ENCODE measurements around the gene HSD17B14. TPM values are rescaled to one million over a fixed set of nuclear protein-coding genes. Genes with fewer than 3 reads are reported as not detected.

Gene HSD17B14
- total and polyA plus RNA-seq, 9 of the 15 experiments (the other 6 are each of a cell fraction or from before 2014, with no cell fraction given): 0.16 TPM; not detected in 8

- Histone ChIP-seq H3K9ac (ENCODE audit: insufficient read depth in 1 of 2, low read depth in 2 of 2, low read length in 2 of 2) (no peak overlapping the region), H3K9me3 (replicated peaks; ENCODE audit: control insufficient read depth, insufficient read depth, low read depth, low read length) (no peaks in the 10 kb centered on the region), H3K79me2 (ENCODE audit: control insufficient read depth, insufficient read depth, low read length) (no peaks in the 10 kb centered on the region), H3K27ac (ENCODE audit: extremely low read depth, low read depth, low read length) (no peak overlapping the region), H2AFZ (ENCODE audit: low read depth, low read length) (no peak overlapping the region), H4K20me1 (replicated peaks; ENCODE audit: control insufficient read depth, insufficient read depth, low read length) (no peaks in the 10 kb centered on the region), H3K4me3 (no peak overlapping the region), H3K36me3 (ENCODE audit: control insufficient read depth, insufficient read depth, low read length) (no peaks in the 10 kb centered on the region; the same call in 2 of the 3 replicates), H3K4me1 (replicated peaks in 1 of 2; ENCODE audit: control insufficient read depth in 2 of 2, insufficient read depth in 2 of 2, low read length in 2 of 2) (peaks cover 9 to 22% of the 10 kb centered on the region in 2 experiments; a peak in 4 of 5 replicates), H3K9me1 (ENCODE audit: control insufficient read depth, insufficient read depth, low read length) (no peaks in the 10 kb centered on the region), H3K4me2 (ENCODE audit: insufficient read depth, low read length) (no peak overlapping the region), H3K27me3 (ENCODE audit: control insufficient read depth in 2 of 2, insufficient read depth in 2 of 2, low read length in 2 of 2) (no peaks in the 10 kb centered on the region)
- ChIA-PET CTCF (ENCODE audit: low intra/inter-chr PET ratio) (no interaction called here), POLR2A (interaction anchor here (0.6 to 1.1 kb wide), 3 partner anchors 22 to 211 kb away, joined by 3 read pairs; partner anchors contain the start of gene SPHK2)
- peak; percentile 48; the same call in 1 of the 2 replicates for TF ChIP-seq TAL1 (IDR thresholded peaks at IDR 0.05)
- TF ChIP-seq TCF3 (CRISPR knock-in tag; IDR thresholded peaks at IDR 0.05): peak; percentile 58
- TF ChIP-seq DPF2 (IDR thresholded peaks at IDR 0.05): 0 out of 2 replicates have a peak, but pooled peaks have one; percentile 27
- TF ChIP-seq TCF7 (IDR thresholded peaks at IDR 0.05; ENCODE audit: borderline replicate concordance): 0 out of 2 replicates have a peak, but pooled peaks have one; percentile 36
- peak; percentile 61 for TF ChIP-seq NCOR1 (IDR thresholded peaks at IDR 0.05)
- peak; percentile 30; the same call in 1 of the 2 replicates for TF ChIP-seq TEAD4 (IDR thresholded peaks at IDR 0.05; ENCODE audit: low read length)
- TF ChIP-seq TEAD4 (CRISPR knock-in tag; IDR thresholded peaks at IDR 0.05; ENCODE audit: borderline replicate concordance): no peak
- TF ChIP-seq KAT8 (IDR thresholded peaks at IDR 0.05; ENCODE audit: low read depth): no peak
- no peak for TF ChIP-seq ZNF780A (CRISPR knock-in tag; IDR thresholded peaks at IDR 0.05)
- peak; percentile 67 for TF ChIP-seq ARID1B (IDR thresholded peaks at IDR 0.05)
- peak; percentile 82 for TF ChIP-seq CBFA2T3 (IDR thresholded peaks at IDR 0.05)
- peak; percentile 68 for TF ChIP-seq CBFA2T2 (conservative IDR thresholded peaks at IDR 0.05)
- TF ChIP-seq HMBOX1 (IDR thresholded peaks at IDR 0.05): peak; percentile 68; the same call in 1 of the 2 replicates
- TF ChIP-seq RBM25 (IDR thresholded peaks at IDR 0.05; ENCODE audit: low read depth, low read length, severe bottlenecking): no peak
- TF ChIP-seq FUS (optimal IDR thresholded peaks at IDR 0.05; ENCODE audit: low read depth, low read length): no peak
- TF ChIP-seq DACH1 (IDR thresholded peaks at IDR 0.05; ENCODE audit: partially characterized antibody): peak; percentile 23
- BruUV-seq (replicated peaks): no TSS peak
- FAIRE-seq (no peak), DNase-seq (ENCODE audit: extremely low read depth in 1 of 4, low spot score in 3 of 4) (peak in 3 of 4 experiments; percentile 46 to 53 (median 49)), ATAC-seq (peak; percentile 48; the same call in 2 of the 3 replicates)
- in situ Hi-C loops (cut with MboI) (no loop called here), intact Hi-C loops (cut with micrococcal nuclease) (no loop called here)
- 6% methylated on average over 9 of the region's 9 CpGs for WGBS (ENCODE audit: insufficient coverage, low coverage, missing lambda C conversion rate)
Observed at GRCh38 chr19:48830088-48830487, 6.2 kb downstream of the HSD17B14 start.

All from K562 (cell line).